SHP77 treated with DMSO at 0.1 percent for 48 hours (cell line): ENCODE measurements around the gene SLC17A7.
A peak's percentile ranks its signal among the peaks of the same experiment; 100 is the strongest.
"Not testable (repeated sequence)": the region's sequence is repeated elsewhere in the genome, so short reads cannot be mapped to it uniquely, and the experiment has no call there.

Source experiments
- DNase-seq: peaks from one replicate; lab custom pipeline; 2025; lab: John Stamatoyannopoulos, UW

SLC17A7 gene

GRCh38 chr19:49469828-49470614 is 28.7 kb upstream of the SLC17A7 start:
- DNase-seq: no peak

DNA sequence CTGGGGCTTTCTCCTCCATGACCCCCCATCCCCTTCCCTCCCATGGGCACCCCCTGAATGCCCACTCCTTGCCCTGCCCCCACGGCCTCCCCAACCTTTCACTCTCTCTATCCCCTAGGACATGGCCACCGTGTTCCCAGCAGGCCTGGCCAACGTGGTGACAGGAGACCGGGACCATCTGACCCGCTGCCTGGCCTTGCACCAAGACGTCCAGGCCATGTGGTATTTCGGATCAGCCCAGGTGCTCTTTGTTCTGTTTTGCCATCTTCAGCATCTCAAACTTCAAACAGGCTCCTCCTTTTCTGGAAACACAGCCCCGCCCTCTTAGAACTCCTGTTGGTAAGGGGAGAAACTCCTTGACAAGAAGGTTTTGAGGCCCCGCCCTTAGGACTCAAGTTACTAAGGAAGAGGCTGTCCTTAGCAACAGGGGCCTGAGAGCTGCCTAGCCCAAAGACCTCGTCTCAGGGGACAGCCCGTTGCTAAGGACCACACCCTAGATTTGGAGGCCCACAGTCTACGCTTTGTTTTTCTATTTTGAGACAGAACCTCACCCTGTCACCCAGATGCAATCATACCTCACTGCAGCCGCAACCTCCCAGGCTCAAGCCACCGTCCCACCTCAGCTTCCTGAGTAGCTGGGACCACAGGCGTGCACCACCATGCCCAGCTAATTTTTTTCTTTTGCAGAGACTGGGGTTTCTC is 27.6 kb upstream of the SLC17A7 start:
- no peak for DNase-seq

DNA sequence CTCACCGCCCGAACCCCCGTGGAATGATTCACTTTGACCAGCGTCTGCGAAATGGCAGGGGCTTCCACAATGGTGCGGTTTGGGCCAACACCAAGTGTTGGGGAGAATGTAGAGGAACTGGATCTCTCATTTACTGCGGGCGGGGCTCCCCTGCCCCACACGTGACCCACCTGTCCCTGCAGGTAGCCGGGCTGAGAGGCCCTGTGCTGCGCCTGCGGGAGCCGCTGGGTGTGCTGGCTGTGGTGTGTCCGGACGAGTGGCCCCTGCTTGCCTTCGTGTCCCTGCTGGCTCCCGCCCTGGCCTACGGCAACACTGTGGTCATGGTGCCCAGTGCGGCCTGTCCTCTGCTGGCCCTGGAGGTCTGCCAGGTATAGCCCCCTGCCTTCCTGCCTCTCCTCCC is 26.9 kb upstream of the SLC17A7 start:
- DNase-seq: no peak

DNA sequence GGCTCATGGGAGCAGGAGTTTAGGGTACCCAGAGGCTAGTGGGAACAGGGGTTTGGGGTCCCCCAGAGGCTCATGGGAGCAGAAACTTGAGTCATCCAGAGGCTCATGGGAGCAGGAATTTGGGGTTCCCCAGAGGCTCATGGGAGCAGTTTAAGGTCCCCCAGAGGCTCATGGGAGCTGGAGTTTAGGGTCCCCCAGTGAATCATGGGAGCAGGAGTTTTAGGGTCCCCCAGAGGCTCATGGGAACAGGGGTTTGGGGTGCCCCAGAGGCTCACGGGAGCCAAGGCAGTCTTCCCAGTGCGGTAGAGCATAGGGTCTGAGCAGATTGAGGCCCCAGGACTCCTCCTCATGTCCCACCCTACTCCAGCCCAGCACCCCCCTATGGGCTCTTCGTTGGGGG is 24.0 kb upstream of the SLC17A7 start:
- no peak for DNase-seq

- DNase-seq: no peak
Observed at GRCh38 chr19:49463960-49464740, 22.8 kb upstream of the SLC17A7 start.

DNA sequence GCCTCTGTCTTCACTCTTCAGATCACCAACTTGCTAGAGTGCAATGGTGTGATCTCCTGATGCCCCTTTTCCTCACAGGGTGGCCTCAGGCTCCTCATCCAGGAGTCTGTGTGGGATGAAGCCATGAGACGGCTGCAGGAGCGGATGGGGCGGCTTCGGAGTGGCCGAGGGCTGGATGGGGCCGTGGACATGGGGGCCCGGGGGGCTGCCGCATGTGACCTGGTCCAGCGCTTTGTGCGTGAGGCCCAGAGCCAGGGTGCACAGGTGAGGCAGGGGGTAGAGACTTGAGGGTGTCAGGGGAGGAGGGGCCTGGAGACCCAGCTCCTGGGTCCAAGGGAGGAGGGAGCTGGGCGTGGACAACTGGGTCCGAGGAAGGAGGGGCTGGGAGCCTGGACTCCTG is 21.2 kb upstream of the SLC17A7 start:
- DNase-seq: no peak

DNA sequence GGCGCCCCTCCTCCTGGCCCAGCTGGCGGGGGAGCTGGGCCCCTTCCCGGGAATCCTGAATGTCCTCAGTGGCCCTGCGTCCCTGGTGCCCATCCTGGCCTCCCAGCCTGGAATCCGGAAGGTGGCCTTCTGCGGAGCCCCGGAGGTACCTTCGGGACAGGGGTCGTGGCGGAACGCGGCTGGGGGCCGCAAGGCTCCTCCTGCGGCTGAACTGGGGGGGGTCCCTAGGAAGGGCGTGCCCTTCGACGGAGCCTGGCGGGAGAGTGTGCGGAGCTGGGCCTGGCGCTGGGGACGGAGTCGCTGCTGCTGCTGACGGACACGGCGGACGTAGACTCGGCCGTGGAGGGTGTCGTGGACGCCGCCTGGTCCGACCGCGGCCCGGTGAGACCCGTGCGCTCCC is 20.3 kb upstream of the SLC17A7 start:
- no peak for DNase-seq

- DNase-seq: not testable (repeated sequence)
Observed at GRCh38 chr19:49461130-49461529, 19.8 kb upstream of the SLC17A7 start.

GRCh38 chr19:49459388-49459787 is 18.1 kb upstream of the SLC17A7 start:
- DNase-seq: no peak

DNA sequence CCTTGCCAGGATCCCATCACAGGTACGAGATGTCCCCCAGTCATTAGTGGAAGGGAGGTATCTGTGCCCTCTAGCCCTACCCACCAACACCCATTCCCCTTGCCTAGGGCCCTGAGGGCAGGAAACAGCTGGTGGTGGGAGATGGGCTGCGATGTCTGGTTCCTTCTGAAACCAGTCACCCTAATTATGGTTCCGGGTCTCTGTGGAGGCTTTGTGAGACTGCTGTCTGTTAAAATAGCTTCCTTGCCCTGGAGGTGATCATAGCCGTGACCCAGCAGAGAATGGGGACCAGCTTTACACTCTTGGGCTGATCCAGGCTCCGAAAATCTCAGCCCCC is 17.2 kb upstream of the SLC17A7 start:
- DNase-seq: no peak

DNA sequence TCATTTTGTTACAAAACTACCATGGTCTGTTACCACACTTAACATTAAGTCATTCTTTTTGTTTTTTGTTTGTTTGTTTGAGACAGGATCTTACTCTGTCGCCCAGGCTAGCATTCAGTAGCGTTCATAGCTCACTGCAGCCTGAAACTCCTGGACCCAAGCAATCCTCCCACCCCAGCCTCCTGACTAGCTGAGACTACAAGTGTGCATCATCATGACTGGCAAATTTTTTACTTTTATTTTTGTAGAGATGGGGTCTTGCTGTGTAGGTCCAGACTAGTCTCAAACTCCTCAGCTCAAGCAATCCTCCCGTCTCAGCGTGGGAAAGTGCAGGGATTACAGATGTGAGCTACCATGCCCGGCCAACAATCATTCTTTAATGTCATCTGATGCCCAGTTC is 15.0 kb upstream of the SLC17A7 start:
- DNase-seq: no peak

DNA sequence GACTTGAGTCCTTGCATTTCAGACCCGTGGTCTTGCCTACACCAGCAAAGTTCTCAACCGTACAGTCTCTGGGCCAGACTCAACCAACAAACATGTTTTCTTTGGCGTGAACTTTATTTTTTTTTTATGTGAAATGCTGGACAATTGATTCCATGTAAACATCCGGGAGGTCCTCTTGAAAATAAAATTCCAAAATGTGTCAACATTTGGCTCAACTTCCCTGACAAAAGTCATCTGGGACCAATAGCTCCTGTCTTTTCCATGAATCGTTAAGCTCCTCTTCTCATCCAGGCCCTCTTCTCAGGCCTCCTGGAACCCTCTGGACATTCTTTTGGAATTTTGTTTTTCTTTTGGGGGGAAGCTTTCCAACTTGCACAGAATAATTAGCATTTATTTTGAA is 14.4 kb upstream of the SLC17A7 start:
- DNase-seq: no peak

DNA sequence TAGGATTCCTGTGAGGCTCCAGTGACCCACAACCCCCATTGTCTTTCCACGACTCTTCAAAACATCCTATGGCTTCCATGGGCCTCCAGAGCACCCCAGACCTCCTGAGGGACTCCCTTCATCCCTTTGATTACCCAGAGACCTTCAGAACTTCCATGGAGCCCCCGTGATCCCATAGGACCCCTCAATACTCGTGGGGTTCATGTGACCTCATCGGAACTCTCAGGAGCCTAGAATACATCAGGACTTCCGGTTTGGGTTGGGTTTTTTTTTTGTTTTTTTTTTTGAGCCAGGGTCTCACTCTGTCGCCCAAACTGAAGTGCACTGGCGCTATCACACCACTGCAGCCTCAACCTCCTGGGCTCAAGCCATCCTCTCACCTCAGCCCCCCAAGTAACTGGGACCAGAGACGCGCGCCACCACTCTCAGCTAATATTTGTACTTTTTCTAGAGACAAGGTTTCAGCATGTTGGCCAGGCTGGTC is 12.5 kb upstream of the SLC17A7 start:
- DNase-seq: no peak

DNA sequence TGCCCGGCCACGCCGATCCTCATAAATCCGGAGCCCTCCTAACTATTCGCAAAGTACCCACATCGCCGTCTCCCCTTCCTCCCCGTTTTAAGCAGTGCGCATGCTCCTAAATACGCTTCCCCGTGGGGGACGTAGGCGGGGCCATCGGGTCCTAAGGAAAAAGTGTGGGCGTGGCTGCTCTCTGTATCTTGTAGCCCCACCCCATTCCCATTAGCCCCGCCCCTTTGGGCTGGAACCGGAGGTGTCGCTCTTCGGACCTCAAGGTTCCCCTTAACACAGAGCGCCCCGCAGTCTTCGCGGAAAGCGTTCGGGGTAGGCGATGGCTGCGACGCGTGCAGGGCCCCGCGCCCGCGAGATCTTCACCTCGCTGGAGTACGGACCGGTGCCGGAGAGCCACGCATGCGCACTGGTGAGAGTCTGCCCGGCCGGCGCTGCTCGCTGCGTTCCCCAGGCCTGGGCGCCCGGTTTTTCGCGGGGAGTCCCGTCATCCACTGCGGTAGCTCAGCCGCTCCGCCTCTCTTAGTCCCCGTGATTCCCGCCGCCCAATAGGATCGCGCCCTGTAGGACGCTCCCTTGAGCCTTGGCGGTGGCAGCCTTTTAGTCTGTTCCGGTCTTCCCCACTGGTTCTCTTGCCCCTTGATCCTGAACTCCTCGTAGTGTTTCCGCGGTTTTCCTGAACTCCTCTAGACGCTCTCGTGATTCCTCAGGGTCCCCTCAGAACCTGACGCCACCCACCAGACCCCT is 11.9 kb upstream of the SLC17A7 start, which contains the start of gene ALDH16A1:
Gene ALDH16A1 (plus strand): TSS at position 213 of the 744 bp plus-strand sequence. CDS start 107 bp downstream, at position 320.
- peak; percentile 97 for DNase-seq

DNA sequence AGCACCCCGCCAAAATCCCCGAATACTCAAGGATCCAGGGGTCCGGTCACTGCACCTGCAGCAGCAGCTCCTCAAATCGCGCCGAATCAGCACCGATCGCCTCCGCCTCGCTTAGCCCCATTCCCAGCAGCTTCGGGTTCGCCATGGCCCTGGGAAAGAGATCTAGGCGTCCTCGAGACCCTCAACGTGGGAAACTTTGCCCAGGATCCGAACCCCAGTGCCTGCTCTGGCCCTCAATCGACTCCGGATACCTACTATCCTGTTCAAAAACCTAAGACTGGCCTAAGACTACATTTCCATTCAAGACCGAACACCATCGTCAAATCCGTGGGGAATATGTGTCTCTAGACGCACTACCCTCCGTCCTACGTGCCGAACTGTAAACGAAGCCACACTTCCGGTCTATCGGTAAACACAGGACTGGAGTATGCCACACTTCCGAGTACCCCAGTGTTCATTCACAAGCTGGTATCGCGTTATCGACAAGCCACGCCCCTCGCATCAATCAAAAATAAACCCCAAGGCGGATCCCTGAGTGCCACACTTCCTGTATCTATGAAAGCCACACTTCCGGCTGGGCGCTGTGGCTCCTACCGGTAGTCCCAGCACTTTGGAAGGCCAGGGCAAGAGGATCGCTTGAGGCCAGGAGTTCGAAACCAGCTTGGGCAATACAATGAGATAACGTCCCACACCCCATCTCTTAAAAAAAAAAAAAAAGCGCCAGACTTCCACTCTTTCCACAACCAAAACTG is 10.3 kb upstream of the SLC17A7 start, which contains the start of gene PIH1D1:
Gene PIH1D1 (minus strand): TSS at position 385 of the 752 bp plus-strand sequence. CDS start 240 bp downstream, at position 145.
- peak; percentile 96 for DNase-seq

DNA sequence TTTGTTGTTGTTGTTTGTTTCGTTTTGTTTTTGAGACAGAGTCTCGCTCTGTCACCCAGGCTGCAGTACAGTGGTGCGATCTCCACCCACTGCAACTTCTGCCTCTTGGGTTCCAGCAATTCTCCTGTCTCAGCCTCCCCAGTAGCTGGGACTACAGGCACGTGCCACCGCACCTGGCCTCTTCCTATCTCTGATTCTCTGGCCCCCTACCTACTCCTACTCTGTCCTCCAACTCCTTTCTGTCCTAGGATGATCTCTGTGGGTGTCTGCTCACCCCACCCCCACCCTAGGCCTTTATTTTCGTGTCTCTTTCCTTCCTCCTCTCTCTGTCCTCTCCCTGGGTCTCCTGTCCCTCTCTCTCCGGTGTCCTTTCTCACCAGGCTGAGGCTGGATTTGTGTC is 9.1 kb upstream of the SLC17A7 start:
- no peak for DNase-seq

DNA sequence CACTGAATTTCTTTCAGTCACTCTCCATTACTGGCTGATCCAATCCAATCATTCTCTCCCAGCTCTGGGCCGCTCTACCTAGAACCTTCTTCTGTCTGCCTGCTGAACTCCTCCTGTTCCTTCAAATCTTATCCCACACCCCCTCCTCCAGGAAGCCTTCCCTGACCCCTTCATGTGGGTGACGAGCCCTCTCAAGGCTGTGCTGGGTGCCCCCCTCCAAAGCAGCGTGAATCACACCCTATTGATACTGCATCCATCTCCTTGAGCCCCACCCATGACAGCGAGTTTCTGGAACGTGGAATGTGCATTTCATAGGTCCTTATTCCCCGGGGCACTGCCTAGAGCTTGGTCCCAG is 7.1 kb upstream of the SLC17A7 start:
- no peak for DNase-seq

- no peak for DNase-seq
Observed at GRCh38 chr19:49447485-49448431, 6.4 kb upstream of the SLC17A7 start.

GRCh38 chr19:49445997-49446396 is 4.7 kb upstream of the SLC17A7 start:
- DNase-seq: no peak
